IPS DF 4.7 (cell line): ENCODE measurements around the gene ACOX3.

Experiments
- DNase-seq: peaks from one replicate; pipeline ENCODE4 v3.0.0-alpha.2; 2013; ENCODE audit warnings: low spot score; ENCODE audit errors: extremely low read depth

The ACOX3 gene

GRCh38 chr4:8374851-8375649 is 65.5 kb downstream of the ACOX3 start:
- no peak for DNase-seq

GRCh38 chr4:8373973-8374545 is 66.5 kb downstream of the ACOX3 start:
- no peak for DNase-seq

GRCh38 chr4:8373270-8373972 is 67.1 kb downstream of the ACOX3 start:
- DNase-seq: no peak

- DNase-seq: no peak
Observed at GRCh38 chr4:8372506-8372905, 68.0 kb downstream of the ACOX3 start.

- no peak for DNase-seq
Observed at GRCh38 chr4:8371596-8371995, 68.9 kb downstream of the ACOX3 start.

- DNase-seq: no peak
Observed at GRCh38 chr4:8370835-8371595, 69.5 kb downstream of the ACOX3 start.

- no peak for DNase-seq
Observed at GRCh38 chr4:8370106-8370787, 70.3 kb downstream of the ACOX3 start.

- no peak for DNase-seq
Observed at GRCh38 chr4:8369426-8370105, 71.0 kb downstream of the ACOX3 start.

- DNase-seq: no peak
Observed at GRCh38 chr4:8368998-8369397, 71.5 kb downstream of the ACOX3 start.

GRCh38 chr4:8368061-8368481 is 72.5 kb downstream of the ACOX3 start:
- DNase-seq: no peak

GRCh38 chr4:8366601-8367000 is 73.9 kb downstream of the ACOX3 start:
- no peak for DNase-seq

- no peak for DNase-seq
Observed at GRCh38 chr4:8365951-8366350, 74.6 kb downstream of the ACOX3 start.

- DNase-seq: no peak
Observed at GRCh38 chr4:8365353-8365752, 75.2 kb downstream of the ACOX3 start.

- DNase-seq: no peak
Observed at GRCh38 chr4:8364848-8365350, 75.6 kb downstream of the ACOX3 start.

GRCh38 chr4:8364141-8364540 is 76.4 kb downstream of the ACOX3 start:
- DNase-seq: no peak

- DNase-seq: no peak
Observed at GRCh38 chr4:8362483-8362882, 78.0 kb downstream of the ACOX3 start.

GRCh38 chr4:8359193-8359592 is 81.3 kb downstream of the ACOX3 start:
- DNase-seq: no peak

- no peak for DNase-seq
Observed at GRCh38 chr4:8356856-8357255, 83.7 kb downstream of the ACOX3 start.

GRCh38 chr4:8355864-8356565 is 84.5 kb downstream of the ACOX3 start:
- no peak for DNase-seq

GRCh38 chr4:8355306-8355705 is 85.2 kb downstream of the ACOX3 start:
- no peak for DNase-seq
